Cardiac muscle cell (in vitro differentiated cells and primary cell): Measurements from ENCODE around the gene C6orf141. TPM values are rescaled to one million over a fixed set of nuclear protein-coding genes. Genes with fewer than 3 reads are reported as not detected.

Experiments used
- DNase-seq, 2 donors: peaks; one replicate each; pipeline versions ENCODE4 v3.0.0 to v3.0.0-alpha.2; 2010 to 2017; ENCODE audit warnings: low read depth in 1 of 2, low spot score in 1 of 2
- H3K27ac ChIP-seq: fragments of 200-600 bp; sonication (generic); 2 replicates; pipeline ENCODE4 v1.5.1; 2016
- H3K27me3 ChIP-seq: fragments of 200-600 bp; sonication (generic); 2 replicates; pipeline ENCODE4 v1.6.0; 2016; ENCODE audit warnings: control low read depth
- H3K36me3 ChIP-seq: fragments of 200-600 bp; sonication (generic); 2 replicates; pipeline ENCODE4 v1.5.1; 2016; ENCODE audit warnings: control low read depth
- H3K4me1 ChIP-seq: fragments of 200-600 bp; sonication (generic); 2 replicates; pipeline ENCODE4 v1.8.1; 2017; ENCODE audit warnings: low read depth, mild to moderate bottlenecking, mixed run types
- H3K4me3 ChIP-seq: fragments of 200-600 bp; sonication (generic); 2 replicates; pipeline ENCODE4 v1.5.1; 2016; ENCODE audit warnings: mild to moderate bottlenecking
- H3K9me3 ChIP-seq: fragments of 200-600 bp; sonication (generic); 2 replicates; pipeline ENCODE4 v1.5.1; 2017; ENCODE audit warnings: low read depth, mild to moderate bottlenecking, control low read depth
- CTCF ChIP-seq: IDR thresholded peaks from 2 replicates; pipeline ENCODE4 v1.5.1; 2012; ENCODE audit warnings: low read depth, mild to moderate bottlenecking, low read length
- polyA plus RNA-seq: library from polyadenylated mRNA; unstranded; fragments of >200 nt; fragmentation: Nextera tagmentation; extraction: Ambion mirVana; gene quantifications from 2 replicates; pipeline ENCODE4 v1.2.1, GENCODE V29; 2016
- total RNA-seq: library from RNA; depleted of rRNA; stranded (reverse); fragments of >200 nt; gene quantifications from 2 replicates; pipeline ENCODE4 v1.2.3, GENCODE V29; 2016

Gene C6orf141
- total and polyA plus RNA-seq, 2 experiments from 2014 or later: 0.54 to 0.98 TPM

GRCh38 chr6:49563006-49563886 lies 12.8 kb downstream of the C6orf141 start:
- Histone ChIP-seq H3K36me3 (no peaks in the 10 kb centered on the region), H3K4me3 (no peak overlapping the region), H3K27me3 (no peaks in the 10 kb centered on the region), H3K27ac (no peak overlapping the region), H3K9me3 (no peaks in the 10 kb centered on the region), H3K4me1 (no peaks in the 10 kb centered on the region)
- no peak for DNase-seq
- TF ChIP-seq CTCF: no peak

GRCh38 chr6:49564552-49564951 lies 14.1 kb downstream of the C6orf141 start:
- H3K4me3 ChIP-seq: no peak overlapping the region
- TF ChIP-seq CTCF: no peak
- H3K4me1 ChIP-seq: no peaks in the 10 kb centered on the region
- H3K27ac ChIP-seq: no peak overlapping the region
- H3K27me3 ChIP-seq: no peaks in the 10 kb centered on the region
- peak in 1 of 2 donors; percentile 65 for DNase-seq
- H3K9me3 ChIP-seq: no peaks in the 10 kb centered on the region
- H3K36me3 ChIP-seq: no peaks in the 10 kb centered on the region

- no peak for TF ChIP-seq CTCF
- H3K9me3 ChIP-seq: no peaks in the 10 kb centered on the region
- H3K36me3 ChIP-seq: no peaks in the 10 kb centered on the region
- no peak overlapping the region for H3K27ac ChIP-seq
- H3K27me3 ChIP-seq: no peaks in the 10 kb centered on the region
- H3K4me1 ChIP-seq: no peaks in the 10 kb centered on the region
- DNase-seq: no peak
- no peak overlapping the region for H3K4me3 ChIP-seq
These were observed 14.8 kb downstream of the C6orf141 start for GRCh38 chr6:49565261-49565660.

- DNase-seq: peak in 1 of 2 donors; percentile 55
- no peak overlapping the region for H3K4me3 ChIP-seq
These were observed 15.4 kb downstream of the C6orf141 start for GRCh38 chr6:49565855-49566254.

GRCh38 chr6:49570474-49571079 lies 20.1 kb downstream of the C6orf141 start:
- peak in 1 of 2 donors; percentile 38 for DNase-seq
- TF ChIP-seq CTCF: no peak
- H3K27ac ChIP-seq: no peak overlapping the region

More at GRCh38 chr6:49565855-49566254, 15.4 kb downstream of the C6orf141 start:
- no peaks in the 10 kb centered on the region for H3K9me3 ChIP-seq
- H3K36me3 ChIP-seq: no peaks in the 10 kb centered on the region
- no peaks in the 10 kb centered on the region for H3K4me1 ChIP-seq
- H3K27ac ChIP-seq: no peak overlapping the region
- no peaks in the 10 kb centered on the region for H3K27me3 ChIP-seq
- TF ChIP-seq CTCF: no peak

More at GRCh38 chr6:49570474-49571079, 20.1 kb downstream of the C6orf141 start:
- no peaks in the 10 kb centered on the region for H3K9me3 ChIP-seq
- H3K4me1 ChIP-seq: no peaks in the 10 kb centered on the region
- H3K36me3 ChIP-seq: no peaks in the 10 kb centered on the region
- H3K4me3 ChIP-seq: no peak overlapping the region
- H3K27me3 ChIP-seq: no peaks in the 10 kb centered on the region
